AG04450 (cell line): ENCODE measurements around the gene KRT4. TPM values are rescaled to one million over a fixed set of nuclear protein-coding genes. Genes with fewer than 3 reads are reported as not detected.
"Not testable (repeated sequence)": the region's sequence is repeated elsewhere in the genome, so short reads cannot be mapped to it uniquely, and the experiment has no call there.

Source experiments
- CTCF ChIA-PET: fragments of 300-600, 350-600 bp; formaldehyde crosslinking; extraction: SDS; loops from one replicate; lab custom pipeline; 2022; ENCODE audit warnings: antibody characterized with exemption, inconsistent platforms; lab: Charles Lee
- POLR2A ChIA-PET: fragments of 350-600 bp; formaldehyde crosslinking; extraction: SDS; loops from one replicate; lab custom pipeline; 2021; ENCODE audit warnings: antibody characterized with exemption, inconsistent platforms; lab: Yijun Ruan, JAX
- DNase-seq: peaks from one replicate; pipeline ENCODE4 v3.0.0-alpha.2; 2011; ENCODE audit warnings: low read depth, low spot score
- H3K27ac ChIP-seq: one replicate; pipeline ENCODE4 v1.5.1; 2012; ENCODE audit warnings: low read depth, low read length, control low read depth
- H3K27me3 ChIP-seq: one replicate; pipeline ENCODE4 v1.6.0; 2012; ENCODE audit warnings: low read length; ENCODE audit not compliant: control insufficient read depth, insufficient read depth
- H3K4me3 ChIP-seq: 2 replicates; pipeline ENCODE4 v1.5.1; 2011; ENCODE audit warnings: mild to moderate bottlenecking, low read depth, low read length, control low read depth
- H3K9me3 ChIP-seq: 2 replicates; pipeline ENCODE4 v1.5.1; 2012; ENCODE audit warnings: low read length; ENCODE audit not compliant: control insufficient read depth, insufficient read depth
- CTCF ChIP-seq: IDR thresholded peaks from 2 replicates; pipeline ENCODE4 v1.5.1; 2011; ENCODE audit warnings: low read depth, low read length, control low read depth, inconsistent platforms
- polyA plus RNA-seq: library from polyadenylated mRNA; depleted of rRNA; stranded (reverse); fragments of >200 nt; gene quantifications from 2 replicates; pipeline ENCODE4 v1.2.3, GENCODE V29; 2011

The KRT4 gene
- polyA plus RNA-seq, 1 experiment: 0.16 TPM

GRCh38 chr12:52857500-52857899 is 43.6 kb upstream of the KRT4 start:
- TF ChIP-seq CTCF: no peak
- DNase-seq: no peak
- Histone ChIP-seq H3K27ac (no peak overlapping the region), H3K4me3 (no peak overlapping the region), H3K9me3 (no peaks in the 10 kb centered on the region), H3K27me3 (peaks cover 7% of the 10 kb centered on the region)
- ChIA-PET POLR2A (no interaction called here), CTCF (no interaction called here)

- H3K27ac ChIP-seq: no peak overlapping the region
- H3K4me3 ChIP-seq: no peak overlapping the region
- peaks cover 12% of the 10 kb centered on the region for H3K27me3 ChIP-seq
- no peak for TF ChIP-seq CTCF
- ChIA-PET CTCF (interaction anchor here (0.9 kb wide), 1 partner anchor 28 kb away, joined by 3 read pairs; no protein-coding TSS in a partner anchor), POLR2A (no interaction called here)
- no peaks in the 10 kb centered on the region for H3K9me3 ChIP-seq
- no peak for DNase-seq
These were observed 42.9 kb upstream of the KRT4 start for GRCh38 chr12:52856787-52857186.

- H3K9me3 ChIP-seq, H3K27ac ChIP-seq, POLR2A ChIA-PET, CTCF ChIA-PET, DNase-seq, H3K4me3 ChIP-seq: not testable (repeated sequence)
- H3K27me3 ChIP-seq: peaks cover 16% of the 10 kb centered on the region
These were observed 42.2 kb upstream of the KRT4 start for GRCh38 chr12:52856077-52856476.

GRCh38 chr12:52851787-52852186 is 37.9 kb upstream of the KRT4 start:
- no peak overlapping the region for H3K4me3 ChIP-seq
- H3K9me3 ChIP-seq: no peaks in the 10 kb centered on the region
- peaks cover 22% of the 10 kb centered on the region for H3K27me3 ChIP-seq
- TF ChIP-seq CTCF: no peak
- no peak for DNase-seq
- CTCF ChIA-PET: no interaction called here
- H3K27ac ChIP-seq: no peak overlapping the region
- POLR2A ChIA-PET: no interaction called here

GRCh38 chr12:52850681-52851080 is 36.8 kb upstream of the KRT4 start:
- ChIA-PET POLR2A (no interaction called here), CTCF (no interaction called here)
- no peak overlapping the region for H3K27ac ChIP-seq
- H3K9me3 ChIP-seq: no peaks in the 10 kb centered on the region
- H3K27me3 ChIP-seq: peaks cover 26% of the 10 kb centered on the region
- no peak for TF ChIP-seq CTCF
- DNase-seq: no peak
- no peak overlapping the region for H3K4me3 ChIP-seq

GRCh38 chr12:52849511-52849910 is 35.6 kb upstream of the KRT4 start:
- CTCF ChIA-PET: no interaction called here
- Histone ChIP-seq H3K27ac (no peak overlapping the region), H3K4me3 (no peak overlapping the region), H3K9me3 (no peaks in the 10 kb centered on the region), H3K27me3 (peaks cover 26% of the 10 kb centered on the region)
- POLR2A ChIA-PET: no interaction called here
- no peak for TF ChIP-seq CTCF
- no peak for DNase-seq
